ENCODE data around the gene ZNF638.
"Not testable (repeated sequence)": the region's sequence is repeated elsewhere in the genome, so short reads cannot be mapped to it uniquely, and the experiment has no call there.

The ZNF638 gene

GRCh38 chr2:71331581-71332434, at the start of gene ZNF638:
ZNF638 (plus strand) TSS chr2:71331782; CDS start chr2:71348955, 17,173 bp downstream.
- DNase-seq = peak; percentile 89

- DNase-seq = no peak
Observed at GRCh38 chr2:71281950-71282349, 49.6 kb upstream of the ZNF638 start.

DNA sequence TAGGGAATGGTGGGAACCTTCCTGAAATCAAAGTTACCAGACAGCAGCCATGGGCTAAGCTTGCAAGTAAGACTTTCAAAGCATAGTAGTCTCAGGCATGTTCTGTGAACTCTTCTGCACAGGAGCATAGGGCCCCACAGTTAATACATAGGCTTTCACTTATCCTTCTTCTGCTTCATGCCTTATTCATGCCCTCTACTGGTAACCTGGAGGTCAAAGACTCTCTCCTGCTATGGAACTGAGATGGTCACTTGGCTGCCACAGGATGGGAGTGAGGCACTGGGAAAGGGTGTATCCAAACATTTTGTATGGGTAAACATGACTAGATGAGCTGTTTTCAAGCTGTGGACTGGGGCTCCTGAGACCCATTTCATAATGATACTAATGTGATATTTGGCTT, 49.1 kb upstream of the ZNF638 start:
- no peak for DNase-seq

DNA sequence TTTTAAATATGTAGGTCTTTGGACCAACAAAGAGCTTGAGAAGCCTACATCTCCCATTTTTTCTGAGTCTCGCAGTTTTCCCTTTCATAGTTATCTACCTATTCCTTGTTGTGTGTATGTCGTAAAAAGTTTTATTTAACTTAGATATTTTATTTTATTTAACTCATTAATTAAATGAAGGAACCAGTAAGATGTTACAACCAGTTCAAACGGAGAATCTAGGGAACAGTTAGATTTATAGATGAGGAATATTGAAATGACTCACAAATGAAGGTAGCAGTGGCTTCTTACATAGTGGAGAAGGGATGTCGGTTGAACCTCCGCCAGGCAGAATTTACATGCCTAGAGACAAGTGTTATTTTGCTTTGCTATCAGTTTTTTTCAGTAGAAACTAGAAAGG, 48.5 kb upstream of the ZNF638 start:
- DNase-seq = no peak

- no peak for DNase-seq
Observed at GRCh38 chr2:71285706-71286105, 45.9 kb upstream of the ZNF638 start.

GRCh38 chr2:71291398-71291797, 40.2 kb upstream of the ZNF638 start:
- no peak for DNase-seq

DNA sequence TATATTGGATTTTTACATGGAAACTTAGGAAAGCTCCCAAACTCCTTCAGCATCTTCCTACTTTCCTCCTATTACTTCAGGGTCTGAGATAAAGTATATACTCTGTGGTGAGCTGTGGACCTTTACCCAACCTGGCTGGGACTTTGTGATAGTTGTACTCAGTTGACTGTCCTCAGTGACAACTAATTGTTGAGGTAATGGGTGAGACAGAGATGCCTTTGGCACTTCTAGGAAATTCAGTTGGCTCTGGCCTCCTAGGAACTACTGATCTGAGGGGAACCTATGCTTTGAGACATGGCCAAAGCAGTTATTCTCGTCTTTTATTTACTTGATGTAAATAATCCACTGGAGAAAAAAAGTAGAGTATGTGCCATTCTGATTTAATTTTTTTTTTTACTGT, 39.4 kb upstream of the ZNF638 start:
- no peak for DNase-seq

- no peak for DNase-seq
Observed at GRCh38 chr2:71298914-71299313, 32.7 kb upstream of the ZNF638 start.

DNA sequence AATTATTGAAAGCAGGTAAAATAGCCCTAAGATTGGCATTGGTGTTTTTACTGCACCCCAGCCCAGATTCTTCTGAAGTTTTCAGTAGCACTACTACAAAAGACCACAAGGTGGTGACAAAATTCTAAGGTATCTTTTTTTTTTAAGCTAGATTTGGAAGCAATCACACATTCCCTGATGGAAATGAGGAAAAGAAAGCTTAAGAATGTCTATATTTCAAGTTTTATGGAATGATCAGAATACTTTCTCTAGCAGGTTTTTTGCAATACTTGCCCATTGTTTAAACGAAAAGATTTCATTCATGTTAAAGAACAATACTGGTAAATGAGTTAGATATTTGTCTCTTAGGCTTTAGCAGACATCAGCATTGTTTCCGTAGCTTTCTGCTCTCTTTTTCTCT, 32.1 kb upstream of the ZNF638 start:
- DNase-seq = peak; percentile 17

DNA sequence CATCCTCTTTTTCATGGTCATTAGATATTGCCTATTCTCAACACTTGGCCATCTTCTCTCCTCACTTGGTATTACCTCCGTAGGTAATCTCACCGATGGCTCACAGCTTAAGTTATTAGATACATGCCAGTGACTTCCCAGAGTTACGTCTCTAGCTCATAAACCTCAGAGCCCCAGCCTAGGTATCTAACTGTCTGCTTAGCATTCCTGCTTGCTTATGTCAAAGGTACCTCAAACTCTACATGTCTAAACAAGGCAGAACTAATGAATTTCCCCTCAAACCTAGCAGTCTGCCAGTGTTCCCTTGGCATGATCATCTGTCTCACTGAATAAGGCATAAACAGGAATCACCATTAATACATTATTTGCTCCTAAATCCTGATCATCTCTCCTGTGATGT, 27.7 kb upstream of the ZNF638 start:
- DNase-seq = no peak

DNA sequence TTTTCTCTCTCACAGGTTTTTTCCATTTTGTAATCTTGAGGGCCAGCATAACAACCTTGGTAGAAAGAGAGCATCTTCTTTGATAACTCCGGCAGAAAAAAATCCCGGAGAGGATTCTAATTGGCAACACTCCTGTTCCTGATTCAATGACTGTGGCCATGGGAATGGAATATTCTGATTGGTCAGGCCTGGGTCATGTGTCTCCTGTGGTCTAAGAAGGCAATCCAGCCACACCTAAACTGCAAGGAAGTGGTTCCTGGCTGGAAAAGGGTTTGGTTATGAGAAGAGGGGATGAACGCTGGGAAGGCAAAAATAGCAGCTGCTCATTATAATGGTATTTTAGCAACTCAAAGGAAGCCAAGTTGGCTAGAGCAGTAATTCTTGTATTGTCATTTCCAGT, 24.8 kb upstream of the ZNF638 start:
- DNase-seq = peak; percentile 22

DNA sequence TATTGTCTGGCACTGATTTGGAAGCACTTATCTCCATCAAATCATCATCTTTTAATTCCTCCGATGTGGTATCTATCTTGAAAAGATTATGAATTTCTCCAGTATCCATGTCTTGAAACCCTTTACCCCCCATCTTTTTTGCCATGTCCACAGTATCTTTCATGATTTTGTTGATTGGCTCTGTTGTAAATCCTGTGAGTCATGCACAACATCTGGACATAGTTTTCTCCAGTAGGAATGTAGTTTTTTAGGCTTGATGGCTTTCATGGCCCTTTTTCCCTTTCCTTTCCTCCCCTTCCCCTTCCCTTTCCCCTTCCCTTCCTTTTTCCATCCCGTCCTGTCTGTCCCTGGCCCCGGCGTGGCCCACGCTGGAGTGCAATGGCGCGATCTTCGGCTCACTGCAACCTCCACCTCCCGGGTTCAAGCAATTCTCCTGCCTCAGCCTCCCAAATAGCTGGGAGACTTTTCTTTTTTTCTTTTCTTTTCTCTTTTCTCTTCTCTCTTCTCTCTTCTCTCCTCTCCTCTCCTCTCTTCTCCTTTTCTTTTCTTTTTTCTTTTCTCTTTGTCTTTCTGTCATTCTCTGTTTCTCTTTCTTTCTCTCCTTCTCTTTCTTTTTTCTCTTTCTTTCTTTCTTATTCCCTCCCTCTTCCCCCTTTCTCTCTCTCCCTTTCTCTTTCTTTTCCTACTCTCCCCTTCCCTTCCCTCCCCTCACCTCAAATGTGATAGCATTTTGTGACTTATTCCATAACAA, 18.4 kb upstream of the ZNF638 start:
- peak; percentile 6 for DNase-seq

GRCh38 chr2:71317060-71317459, 14.5 kb upstream of the ZNF638 start:
- no peak for DNase-seq

DNA sequence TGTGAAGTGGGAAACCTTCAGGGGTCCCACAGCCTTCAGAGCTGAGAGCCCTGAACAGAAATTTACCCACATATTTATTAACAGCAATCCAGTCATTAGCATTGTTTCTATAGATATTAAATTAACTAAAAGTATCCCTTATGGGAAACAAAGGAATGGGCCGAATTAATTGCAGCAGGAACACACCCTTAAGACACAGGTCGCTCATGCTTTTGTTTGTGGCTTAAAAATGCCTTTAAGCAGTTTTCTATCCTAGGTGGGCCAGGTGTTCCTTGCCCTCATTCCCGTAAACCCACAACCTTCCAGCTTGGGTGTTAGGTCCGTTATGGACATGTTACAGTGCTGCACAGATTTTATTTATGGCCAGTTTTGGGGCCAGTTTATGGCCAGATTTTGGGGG, 13.7 kb upstream of the ZNF638 start:
- DNase-seq = not testable (repeated sequence)

- no peak for DNase-seq
Observed at GRCh38 chr2:71323386-71323785, 8.2 kb upstream of the ZNF638 start.

- no peak for DNase-seq
Observed at GRCh38 chr2:71326968-71327367, 4.6 kb upstream of the ZNF638 start.

DNA sequence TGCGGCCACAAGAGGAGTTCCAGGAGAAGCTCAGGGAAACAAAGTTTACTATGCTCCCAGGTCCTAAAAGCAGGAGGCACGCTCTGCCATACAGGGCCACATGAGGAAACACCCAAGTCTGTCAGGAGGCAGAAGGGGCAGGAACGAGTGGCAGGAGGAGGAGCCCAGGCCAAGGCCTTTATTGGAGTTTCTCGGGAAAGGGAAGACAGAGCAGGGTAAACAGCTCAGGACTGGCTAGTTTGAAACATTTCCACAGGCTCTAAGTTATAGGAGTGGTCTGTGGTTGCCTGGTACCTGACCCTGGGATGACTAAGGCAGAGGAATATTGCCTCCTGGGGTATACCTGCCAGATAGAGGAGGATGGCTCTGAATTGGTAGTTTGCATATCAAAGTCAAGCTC, 3.7 kb upstream of the ZNF638 start:
- no peak for DNase-seq

GRCh38 chr2:71330155-71330554, 1.4 kb upstream of the ZNF638 start:
- DNase-seq = no peak

DNA sequence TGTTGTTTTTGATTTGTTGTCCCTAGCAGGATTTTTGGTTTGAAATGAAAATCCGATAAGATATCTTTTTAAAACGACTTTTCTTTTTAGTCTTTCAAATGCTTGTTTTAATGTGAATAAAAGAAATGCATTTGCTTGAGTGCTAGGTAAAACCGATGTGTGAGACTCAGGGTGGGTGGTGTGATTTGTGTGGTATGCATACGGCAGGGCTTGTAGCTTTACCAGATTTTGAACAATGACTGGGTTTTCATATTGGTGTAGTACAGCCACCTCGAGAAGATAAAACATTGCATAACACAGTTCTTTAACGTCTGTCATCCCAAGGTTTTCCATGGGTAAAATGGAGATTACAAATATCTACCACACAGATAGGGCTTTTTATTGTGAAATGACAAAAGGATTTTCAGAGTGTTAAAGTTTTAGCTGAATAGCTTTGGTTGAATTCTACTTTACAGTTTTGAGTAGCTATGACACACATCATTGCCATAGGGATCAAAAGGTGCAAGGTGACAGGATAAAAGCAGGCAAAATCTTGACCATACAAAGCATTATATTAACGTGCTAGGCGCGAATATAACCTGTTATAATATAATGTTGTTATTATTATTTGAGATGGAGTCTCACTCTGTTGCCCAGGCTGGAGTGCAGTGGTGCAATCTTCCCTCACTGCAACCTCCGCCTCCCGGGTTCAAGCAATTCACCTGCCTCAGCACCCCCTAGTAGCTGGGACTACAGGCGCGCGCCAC, 824 bp upstream of the ZNF638 start:
- no peak for DNase-seq

- not testable (repeated sequence) for DNase-seq
Observed at GRCh38 chr2:71331331-71331580, 326 bp upstream of the ZNF638 start.

GRCh38 chr2:71332435-71332796, 834 bp downstream of the ZNF638 start:
- peak; percentile 4 for DNase-seq

- no peak for DNase-seq
Observed at GRCh38 chr2:71333619-71334018, 2.0 kb downstream of the ZNF638 start.

GRCh38 chr2:71336384-71336783, 4.8 kb downstream of the ZNF638 start:
- no peak for DNase-seq

GRCh38 chr2:71336802-71337201, 5.2 kb downstream of the ZNF638 start:
- DNase-seq = peak; percentile 49
